ENCODE measurements around the gene GRK4.
"Not testable (repeated sequence)": the region's sequence is repeated elsewhere in the genome, so short reads cannot be mapped to it uniquely, and the experiment has no call there.

GRK4 gene

GRCh38 chr4:3039706-3040366 lies 76.5 kb downstream of the GRK4 start:
- DNase-seq (ENCODE audit: low read depth), result no peak

GRCh38 chr4:3040452-3041191 lies 77.3 kb downstream of the GRK4 start:
- DNase-seq (ENCODE audit: low read depth), result no peak

GRCh38 chr4:3041192-3042142 lies 78.1 kb downstream of the GRK4 start:
- DNase-seq (ENCODE audit: low read depth), result peak; percentile 60

GRCh38 chr4:3042226-3042625 lies 78.9 kb downstream of the GRK4 start:
- no peak for DNase-seq (ENCODE audit: low read depth)

- DNase-seq (ENCODE audit: low read depth), result no peak
These were observed 80.1 kb downstream of the GRK4 start for GRCh38 chr4:3043282-3044020.

GRCh38 chr4:3044870-3045819 lies 81.8 kb downstream of the GRK4 start:
- DNase-seq (ENCODE audit: low read depth), result no peak

GRCh38 chr4:3046162-3046561 lies 82.8 kb downstream of the GRK4 start:
- no peak for DNase-seq (ENCODE audit: low read depth)

- no peak for DNase-seq (ENCODE audit: low read depth)
These were observed 83.3 kb downstream of the GRK4 start for GRCh38 chr4:3046623-3047022.

GRCh38 chr4:3047464-3048286 lies 84.3 kb downstream of the GRK4 start:
- DNase-seq (ENCODE audit: low read depth), result peak; percentile 26

GRCh38 chr4:3051141-3051897 lies 87.9 kb downstream of the GRK4 start:
- DNase-seq (ENCODE audit: low read depth), result not testable (repeated sequence)

- DNase-seq (ENCODE audit: low read depth), result no peak
These were observed 90.9 kb downstream of the GRK4 start for GRCh38 chr4:3054169-3054759.

GRCh38 chr4:3059943-3060342 lies 96.6 kb downstream of the GRK4 start:
- DNase-seq (ENCODE audit: low read depth), result no peak

GRCh38 chr4:3060946-3061345 lies 97.6 kb downstream of the GRK4 start:
- DNase-seq (ENCODE audit: low read depth), result no peak

GRCh38 chr4:3062471-3062870 lies 99.1 kb downstream of the GRK4 start:
- no peak for DNase-seq (ENCODE audit: low read depth)

GRCh38 chr4:3065551-3065950 lies 102.2 kb downstream of the GRK4 start:
- DNase-seq (ENCODE audit: low read depth), result no peak

GRCh38 chr4:3066836-3067400 lies 103.5 kb downstream of the GRK4 start:
- DNase-seq (ENCODE audit: low read depth), result no peak

- no peak for DNase-seq (ENCODE audit: low read depth)
These were observed 104.2 kb downstream of the GRK4 start for GRCh38 chr4:3067473-3068001.

GRCh38 chr4:3069661-3070199 lies 106.4 kb downstream of the GRK4 start:
- no peak for DNase-seq (ENCODE audit: low read depth)
